Stimulated activated CD8-positive, alpha-beta memory T cell treated with anti-CD3 and anti-CD28 coated beads, Interleukin-2, amount 100 ng/mL, for 48 hours (primary cell): ENCODE measurements around the gene MBNL1.

ENCODE experiments used
- DNase-seq, 2 donors: peaks; one replicate each; pipeline ENCODE4 v3.0.0-alpha.2; 2020; ENCODE audit warnings: low read depth in 2 of 2

MBNL1 gene

DNA sequence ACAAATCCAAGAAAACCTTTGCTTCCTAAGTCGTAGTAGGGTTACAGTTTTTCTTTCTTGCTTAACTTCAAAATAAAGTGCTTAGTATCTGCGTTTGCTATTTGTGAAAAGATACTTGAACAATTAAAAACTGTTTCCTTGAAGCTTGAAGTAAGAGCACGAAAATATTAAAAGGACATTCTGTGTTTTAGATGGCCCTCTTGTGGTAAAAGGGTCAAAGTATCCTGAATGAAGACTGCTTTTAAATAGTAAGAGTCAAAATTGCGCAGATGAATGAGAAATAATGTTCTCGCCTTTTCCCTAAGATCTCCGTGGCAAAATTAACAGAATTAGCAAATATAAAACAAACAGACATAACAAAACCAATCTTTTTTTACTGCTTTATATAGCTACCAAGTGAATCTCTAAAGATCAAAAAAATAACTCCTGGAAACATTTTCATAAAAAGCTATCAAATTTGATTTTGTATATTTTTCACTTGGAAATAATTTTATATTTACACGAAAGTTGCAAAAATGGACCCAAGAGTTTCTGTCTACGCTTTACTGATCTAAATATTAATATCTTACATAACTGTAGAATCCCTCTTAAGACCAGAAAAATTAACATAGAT lies 175.4 kb downstream of the MBNL1 start:
- DNase-seq = no peak

DNA sequence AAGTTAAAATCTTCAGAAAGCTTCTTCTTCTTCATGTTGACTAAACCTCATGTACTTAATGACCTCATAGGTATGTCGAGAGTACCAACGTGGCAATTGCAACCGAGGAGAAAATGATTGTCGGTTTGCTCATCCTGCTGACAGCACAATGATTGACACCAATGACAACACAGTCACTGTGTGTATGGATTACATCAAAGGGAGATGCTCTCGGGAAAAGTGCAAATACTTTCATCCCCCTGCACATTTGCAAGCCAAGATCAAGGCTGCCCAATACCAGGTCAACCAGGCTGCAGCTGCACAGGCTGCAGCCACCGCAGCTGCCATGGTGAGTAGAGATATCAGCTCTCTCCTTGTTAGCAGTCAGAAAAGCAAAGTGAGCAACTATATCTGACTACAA lies 176.5 kb downstream of the MBNL1 start:
- DNase-seq = no peak

DNA sequence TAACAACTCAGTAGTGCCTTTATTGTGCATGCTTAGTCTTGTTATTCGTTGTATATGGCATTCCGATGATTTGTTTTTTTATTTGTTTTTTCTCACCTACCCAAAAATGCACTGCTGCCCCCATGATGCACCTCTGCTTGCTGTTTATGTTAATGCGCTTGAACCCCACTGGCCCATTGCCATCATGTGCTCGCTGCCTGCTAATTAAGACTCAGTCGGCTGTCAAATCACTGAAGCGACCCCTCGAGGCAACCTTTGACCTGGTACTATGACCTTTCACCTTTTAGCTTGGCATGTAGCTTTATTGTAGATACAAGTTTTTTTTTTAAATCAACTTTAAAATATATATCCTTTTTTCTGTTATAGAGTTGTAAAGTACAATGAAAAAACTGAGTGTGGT lies 177.8 kb downstream of the MBNL1 start:
- no peak for DNase-seq

DNA sequence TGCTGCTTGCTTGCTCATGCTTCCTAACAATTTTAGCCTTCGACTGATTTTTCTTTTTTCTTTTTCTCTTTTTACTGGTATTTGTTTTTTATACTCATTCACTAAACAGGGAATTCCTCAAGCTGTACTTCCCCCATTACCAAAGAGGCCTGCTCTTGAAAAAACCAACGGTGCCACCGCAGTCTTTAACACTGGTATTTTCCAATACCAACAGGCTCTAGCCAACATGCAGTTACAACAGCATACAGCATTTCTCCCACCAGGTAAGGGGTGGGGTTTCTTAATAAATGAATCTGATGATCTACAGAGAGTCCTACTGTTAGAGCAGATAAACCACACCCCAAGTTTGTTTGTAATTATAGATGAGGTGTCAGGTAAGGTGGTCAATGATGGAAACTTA lies 178.8 kb downstream of the MBNL1 start:
- no peak for DNase-seq

DNA sequence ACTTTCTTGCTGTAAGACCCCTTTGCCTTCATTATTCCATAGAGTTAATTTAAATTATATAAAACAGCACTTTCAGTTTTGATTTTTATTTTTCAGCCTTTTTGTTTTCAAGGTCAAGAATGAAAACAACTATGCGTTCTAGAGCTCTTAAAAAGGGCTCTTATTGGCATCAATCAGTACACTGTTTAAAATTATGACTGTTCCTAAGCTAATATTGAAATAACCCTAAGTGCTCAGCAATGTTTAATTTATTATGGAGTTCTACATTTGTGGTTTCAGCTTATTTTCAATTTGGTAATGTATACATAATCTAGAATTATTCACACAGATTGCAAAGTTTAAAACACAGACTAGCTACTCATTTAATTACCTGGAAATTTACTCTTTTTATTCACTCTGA lies 179.4 kb downstream of the MBNL1 start:
- no peak for DNase-seq

DNA sequence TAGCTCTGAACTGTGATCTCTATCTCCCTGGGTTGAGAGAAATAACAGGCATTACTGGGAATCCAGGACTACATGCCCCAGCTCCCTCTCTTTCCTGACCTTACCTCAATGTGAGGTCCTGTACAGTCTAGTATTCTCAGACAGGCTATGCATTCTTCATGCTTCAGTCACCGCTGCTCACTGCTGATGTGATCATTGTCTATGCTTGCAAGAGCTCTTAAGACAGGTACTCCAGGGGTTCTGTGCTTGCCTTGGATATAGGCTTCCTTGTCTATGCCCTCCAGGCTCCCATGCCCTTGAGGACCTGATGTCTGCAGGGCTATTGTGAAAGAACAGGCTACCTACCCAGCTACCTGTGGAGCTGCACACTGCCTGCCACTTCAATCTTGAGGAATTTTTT lies 183.6 kb downstream of the MBNL1 start:
- DNase-seq = no peak

DNA sequence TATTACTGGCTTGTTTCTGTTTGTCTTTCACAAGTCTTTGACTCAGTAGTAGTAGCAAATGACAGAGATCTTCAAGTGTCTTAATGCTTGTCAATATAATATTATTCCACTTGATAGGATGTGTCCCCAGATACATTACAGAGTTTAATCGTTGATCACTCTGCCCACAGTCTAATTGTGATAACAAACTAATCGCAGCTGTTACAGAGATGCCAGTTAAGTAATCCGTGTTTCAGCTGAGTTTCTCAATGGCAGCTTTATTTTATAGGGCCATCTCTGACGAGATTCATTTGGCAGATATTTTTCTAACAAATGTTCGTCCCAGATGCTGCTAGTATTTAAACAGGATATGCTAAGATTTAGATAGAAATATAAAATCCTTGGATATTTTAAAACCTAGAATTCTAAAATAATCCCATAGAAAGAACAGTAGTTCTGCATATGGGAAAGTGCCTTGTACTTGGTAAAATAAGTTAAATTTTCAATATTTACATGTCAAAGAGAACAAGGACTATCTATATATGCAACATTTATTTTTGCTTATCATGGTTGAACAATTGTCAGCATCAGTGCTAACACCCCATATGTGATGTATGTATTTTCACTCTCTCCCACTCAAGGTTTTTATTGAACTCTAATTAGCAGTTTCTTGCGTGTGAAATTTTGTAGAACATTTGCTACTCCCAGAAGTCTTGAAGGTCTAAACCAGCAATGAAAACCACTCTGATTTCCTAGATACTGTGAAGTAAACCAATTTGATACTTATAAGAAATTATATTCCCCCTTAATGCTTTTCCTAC lies 185.5 kb downstream of the MBNL1 start:
- no peak for DNase-seq

DNA sequence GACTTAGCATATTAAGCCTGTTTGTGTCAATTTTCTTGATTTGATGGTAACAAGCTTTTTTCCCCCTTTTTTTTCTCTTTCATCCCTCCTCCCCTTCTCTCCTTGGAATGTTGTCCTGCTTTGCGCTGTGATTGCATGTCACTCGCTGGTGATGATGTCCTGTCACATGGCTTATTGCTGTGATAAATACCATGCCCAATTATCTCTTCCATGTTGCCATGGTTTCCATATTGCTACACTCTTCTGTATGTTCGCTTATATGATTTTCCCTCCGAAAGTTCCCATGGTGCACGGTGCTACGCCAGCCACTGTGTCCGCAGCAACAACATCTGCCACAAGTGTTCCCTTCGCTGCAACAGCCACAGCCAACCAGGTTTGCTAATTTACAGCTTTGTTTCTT lies 187.3 kb downstream of the MBNL1 start:
- no peak for DNase-seq

DNA sequence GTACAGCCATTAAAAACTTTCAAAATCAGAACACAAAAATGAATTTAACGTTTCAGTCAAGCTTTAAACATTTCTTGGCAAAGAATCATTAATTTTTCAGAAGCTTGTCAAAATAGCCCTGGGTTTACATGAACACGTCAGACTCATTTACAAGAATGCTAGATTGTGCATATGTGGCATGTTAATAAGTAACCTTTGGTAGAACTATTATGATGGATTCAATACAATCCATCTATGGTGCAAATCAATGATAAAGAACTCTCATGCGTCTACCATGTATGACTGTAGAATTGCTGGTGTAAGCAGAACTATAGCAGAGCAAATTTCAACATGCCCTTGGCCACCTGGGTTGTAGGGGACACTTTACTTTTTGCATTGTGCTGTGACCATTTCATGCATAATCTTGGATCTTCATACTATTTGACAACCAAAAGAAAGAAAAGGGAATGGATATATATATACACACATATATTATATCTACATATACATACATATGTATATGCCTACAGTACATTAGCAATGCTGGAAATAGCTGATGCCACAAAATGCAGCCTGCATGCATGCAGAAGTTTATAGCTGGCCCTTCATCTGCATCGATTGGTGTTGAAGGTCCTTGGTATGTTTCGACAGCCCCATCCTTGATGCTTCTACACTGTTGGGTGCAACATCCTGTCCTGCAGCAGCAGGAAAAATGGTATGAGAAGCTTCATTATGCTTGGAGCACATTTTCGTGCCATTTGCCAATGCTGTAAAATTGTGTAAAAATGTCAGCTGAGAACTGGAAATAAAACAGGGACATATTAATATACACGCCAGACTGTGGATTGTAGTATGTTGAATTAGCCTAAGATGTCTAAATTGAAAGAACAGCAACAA lies 189.0 kb downstream of the MBNL1 start:
- DNase-seq = no peak

DNA sequence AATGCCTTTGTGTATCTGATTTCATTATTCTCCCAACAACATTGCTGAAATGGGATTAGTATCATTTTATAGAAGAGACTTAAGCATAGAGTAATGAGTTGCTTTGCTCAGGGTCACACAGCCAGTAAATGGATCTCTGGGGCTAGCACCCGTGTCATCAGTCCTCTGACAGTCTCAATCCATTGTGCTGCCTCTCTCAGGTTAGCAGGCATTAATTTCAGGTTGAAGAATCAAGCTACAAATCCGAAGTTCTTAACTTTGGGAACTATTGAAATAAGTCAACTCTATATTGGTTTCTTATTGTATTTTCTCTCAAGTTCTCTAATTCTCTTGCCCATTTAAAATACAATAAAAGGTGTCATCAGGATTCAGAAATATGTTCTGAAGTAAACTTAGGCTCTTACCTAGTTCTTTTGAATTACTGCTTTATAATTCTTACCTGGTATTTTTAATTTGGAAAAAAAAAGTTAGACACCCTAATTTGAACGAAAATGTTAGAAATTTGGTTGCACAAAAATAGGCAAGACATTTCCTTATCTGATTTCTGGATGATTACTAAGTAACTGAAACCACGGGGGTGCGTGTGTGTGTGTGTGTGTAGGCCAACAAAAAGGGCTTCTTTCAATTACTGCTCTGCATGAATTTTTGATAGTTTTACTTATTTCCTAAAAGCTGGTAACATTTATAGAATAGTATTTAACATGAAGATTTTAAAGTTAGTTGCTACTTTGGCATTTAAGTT lies 189.8 kb downstream of the MBNL1 start:
- DNase-seq = peak in 1 of 2 donors; percentile 21

DNA sequence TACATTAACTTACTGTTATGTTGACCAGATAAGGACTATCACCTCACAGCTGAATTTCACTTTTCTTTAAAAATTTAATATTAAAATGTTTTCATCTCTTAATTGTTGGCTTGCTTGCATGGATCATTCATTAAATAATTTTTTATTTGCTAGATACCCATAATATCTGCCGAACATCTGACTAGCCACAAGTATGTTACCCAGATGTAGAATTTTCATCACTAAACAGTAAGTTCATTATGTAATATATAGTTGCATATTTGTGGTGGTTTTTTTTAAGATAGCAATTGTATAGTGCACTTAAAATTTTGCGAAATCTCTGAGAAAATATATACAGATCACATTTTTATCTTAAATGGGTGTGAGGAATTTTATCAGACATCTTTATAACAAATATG lies 190.4 kb downstream of the MBNL1 start:
- no peak for DNase-seq

DNA sequence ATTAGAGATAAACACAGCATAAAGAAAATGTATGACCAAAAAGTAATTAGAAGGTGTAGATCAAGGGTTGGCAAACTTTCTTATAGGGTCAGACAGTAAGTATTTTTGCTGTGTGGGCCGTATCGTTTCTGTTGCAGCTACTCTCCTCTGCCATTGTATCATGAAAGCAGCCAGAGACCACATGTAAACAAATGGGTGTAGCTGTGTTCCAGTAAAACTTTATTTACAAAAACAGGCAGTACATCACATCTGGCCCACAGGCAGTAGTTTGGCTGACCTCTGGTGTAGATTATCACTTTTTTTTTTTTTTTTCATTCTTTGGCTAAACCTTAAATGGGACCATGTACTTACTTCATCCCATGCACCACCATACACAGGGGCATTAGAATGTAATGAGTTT lies 190.8 kb downstream of the MBNL1 start:
- DNase-seq = no peak

DNA sequence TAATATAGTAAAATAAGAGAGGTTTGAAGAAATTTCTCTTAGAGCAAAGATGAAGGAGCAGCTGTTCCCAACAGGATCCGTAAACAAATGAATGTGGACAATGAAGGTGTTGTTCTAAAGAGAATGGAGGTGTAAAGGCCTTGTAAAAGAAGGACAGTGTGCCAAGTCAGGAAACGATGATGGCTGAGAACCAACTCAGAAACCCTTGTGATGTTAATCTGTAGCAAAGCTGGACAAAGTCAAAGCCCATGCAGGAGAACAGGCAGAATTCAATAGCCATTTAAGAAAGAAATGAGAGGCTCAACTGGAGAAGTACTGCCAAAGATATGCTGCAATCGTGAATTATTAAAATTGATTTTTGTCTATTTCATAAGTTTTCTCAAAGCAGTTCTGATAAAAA lies 192.2 kb downstream of the MBNL1 start:
- DNase-seq = no peak

DNA sequence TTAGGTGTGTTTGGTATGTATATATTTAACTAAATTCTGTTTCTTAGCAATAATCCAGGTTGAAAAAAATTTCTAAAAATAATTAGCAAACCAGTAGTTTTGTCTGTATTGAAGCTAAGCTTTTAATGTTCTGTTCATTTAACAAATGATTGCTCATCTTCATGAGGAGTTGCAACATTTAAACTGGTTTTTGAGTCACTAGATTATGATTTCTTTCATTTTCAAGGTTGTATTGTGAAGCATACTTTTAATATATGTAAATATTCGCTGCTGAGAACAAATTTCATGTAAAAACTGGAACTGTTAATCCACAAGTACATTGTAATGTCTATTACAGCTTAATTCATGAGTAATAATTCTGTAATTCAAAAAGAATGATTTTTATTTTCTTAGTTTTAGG lies 192.7 kb downstream of the MBNL1 start:
- no peak for DNase-seq

DNA sequence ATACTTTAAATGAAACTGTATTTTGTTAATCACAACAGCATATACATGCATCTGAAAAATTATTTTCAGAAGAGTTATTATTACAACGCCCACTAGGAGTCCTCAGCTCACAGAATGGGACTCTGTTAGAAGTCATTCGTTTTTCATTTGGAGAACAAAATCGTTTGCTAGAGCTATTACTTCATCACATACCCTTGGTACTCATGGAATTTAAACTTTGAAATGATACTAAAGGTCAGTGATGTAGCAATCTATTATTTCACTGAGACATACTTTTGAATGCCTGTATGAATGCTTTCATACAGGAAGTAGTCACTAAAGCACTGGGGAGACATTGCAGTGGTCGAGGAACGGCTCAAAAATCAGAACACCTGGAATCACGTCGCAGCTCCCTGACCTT lies 198.1 kb downstream of the MBNL1 start:
- DNase-seq = no peak

DNA sequence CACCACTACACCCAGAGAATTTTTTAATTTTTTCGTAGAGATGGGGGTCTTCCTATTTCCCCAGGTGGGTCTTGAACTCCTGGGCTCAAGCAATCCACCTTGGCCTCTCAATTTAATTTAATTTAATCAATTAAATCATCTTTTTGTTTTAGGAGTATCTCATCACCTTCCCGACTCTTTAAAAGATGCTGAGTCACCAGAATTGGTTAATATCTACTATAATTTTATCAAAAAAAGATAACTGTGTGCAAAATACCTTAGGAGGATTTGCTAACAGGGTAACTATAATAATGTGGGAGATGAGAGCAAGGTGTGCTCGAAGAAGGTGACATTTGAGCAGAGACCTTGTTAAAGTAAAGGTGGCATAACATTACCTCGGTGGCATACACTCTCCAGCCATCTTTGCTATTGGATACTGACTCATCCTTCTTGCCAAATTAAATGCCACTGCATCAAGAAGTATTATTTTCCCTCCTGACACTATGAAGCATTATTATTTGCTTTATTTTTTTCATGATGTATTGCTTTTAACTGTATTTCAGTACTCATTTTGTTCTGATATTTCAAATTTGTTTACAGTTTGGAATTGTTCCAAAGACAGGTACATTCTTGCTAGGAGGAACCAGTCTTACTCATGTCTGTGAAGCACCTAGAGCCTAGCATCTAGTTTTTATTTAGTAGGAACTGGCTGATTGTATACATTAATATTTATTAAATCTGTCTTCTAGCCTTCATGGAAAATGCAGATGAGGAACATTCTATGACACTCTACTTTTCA lies 200.7 kb downstream of the MBNL1 start:
- DNase-seq = no peak

DNA sequence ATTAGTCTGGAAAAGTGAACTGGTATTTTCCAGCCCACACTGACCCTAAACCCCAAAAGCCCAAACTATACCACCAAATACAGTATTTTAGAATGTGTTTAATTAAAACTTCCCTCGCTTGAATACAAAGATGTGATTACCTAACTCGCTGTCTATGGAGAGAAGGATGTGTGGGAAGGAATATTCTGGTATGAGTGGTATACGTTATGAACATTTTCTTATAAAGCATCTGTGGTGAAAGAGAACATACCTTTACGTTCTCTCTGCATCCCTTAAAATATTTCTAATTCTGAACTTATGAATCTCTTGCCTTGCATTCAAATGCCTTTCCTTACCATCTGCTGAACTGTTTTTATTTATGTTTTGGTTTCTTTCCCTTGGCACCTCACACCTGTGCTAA lies 201.4 kb downstream of the MBNL1 start:
- no peak for DNase-seq

DNA sequence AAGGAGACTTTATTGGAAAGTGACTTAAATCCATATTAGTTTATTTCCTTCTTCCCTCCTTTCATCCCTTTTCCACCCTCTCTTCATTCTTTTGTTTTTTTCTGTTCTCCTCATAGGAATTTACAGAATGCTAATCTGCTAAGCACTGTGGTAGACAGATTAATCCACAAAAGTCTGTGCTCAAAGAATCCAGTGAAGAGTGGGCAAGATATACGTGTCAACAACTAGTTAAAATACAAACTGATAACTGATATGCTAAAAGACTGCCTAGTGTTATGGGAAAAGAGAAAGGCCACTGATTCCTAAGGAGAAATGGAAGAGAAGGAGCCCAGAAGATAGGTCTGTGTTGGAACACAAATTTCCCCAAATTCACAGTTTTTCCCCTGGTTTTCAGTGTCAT lies 202.2 kb downstream of the MBNL1 start:
- no peak for DNase-seq

DNA sequence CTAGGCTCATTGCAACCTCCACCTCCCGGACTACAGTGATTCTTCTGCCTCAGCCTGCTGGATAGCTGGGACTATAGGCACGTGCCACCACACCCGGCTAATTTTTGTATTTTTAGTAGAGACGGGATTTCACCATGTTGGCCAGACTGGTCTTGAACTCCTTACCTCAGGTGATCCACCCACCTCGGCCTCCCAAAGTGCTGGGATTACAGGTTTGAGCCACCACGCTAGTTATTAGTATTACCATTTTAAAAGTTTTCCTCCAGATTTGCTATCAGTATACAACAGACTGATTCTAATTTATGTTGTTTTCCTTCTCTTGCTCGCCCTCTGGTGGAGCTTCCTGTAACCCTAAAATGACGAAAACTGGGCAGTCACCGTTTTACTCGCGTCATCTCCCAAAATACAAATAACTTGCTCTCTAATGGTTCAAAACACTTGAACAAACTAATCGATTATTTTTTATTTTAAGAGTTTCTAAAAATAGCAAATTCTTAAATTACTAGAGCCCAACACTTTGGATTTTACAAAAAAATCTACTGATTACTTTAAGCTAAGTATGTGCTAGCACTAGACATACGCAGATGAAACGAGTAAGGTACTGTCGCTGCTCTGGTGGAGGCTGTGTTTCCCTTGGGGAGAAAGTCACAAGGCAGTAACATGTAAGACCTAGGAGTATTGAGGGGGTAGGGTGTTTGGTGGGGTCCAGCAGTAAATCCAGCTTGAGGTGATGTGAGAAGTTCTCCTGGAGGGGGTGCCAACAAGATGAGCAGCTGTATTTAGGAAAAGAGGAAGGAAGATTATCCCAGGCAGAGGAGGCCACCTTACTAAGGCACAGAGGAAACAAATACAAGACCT lies 203.3 kb downstream of the MBNL1 start:
- peak; percentile 21 to 42 for DNase-seq

DNA sequence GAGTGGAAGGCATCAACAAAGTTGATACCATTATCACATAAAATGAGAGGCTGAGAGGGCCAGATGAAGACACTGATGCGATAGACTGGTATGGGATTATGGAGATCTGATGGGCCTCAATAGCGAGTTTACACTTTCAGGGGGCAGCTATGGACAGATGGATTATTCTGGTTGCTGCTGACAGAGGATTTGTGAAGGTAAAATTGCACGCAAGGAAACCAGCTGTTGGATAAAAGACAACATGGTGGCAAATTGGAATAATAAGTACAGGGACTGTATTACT lies 203.9 kb downstream of the MBNL1 start:
- no peak for DNase-seq

DNA sequence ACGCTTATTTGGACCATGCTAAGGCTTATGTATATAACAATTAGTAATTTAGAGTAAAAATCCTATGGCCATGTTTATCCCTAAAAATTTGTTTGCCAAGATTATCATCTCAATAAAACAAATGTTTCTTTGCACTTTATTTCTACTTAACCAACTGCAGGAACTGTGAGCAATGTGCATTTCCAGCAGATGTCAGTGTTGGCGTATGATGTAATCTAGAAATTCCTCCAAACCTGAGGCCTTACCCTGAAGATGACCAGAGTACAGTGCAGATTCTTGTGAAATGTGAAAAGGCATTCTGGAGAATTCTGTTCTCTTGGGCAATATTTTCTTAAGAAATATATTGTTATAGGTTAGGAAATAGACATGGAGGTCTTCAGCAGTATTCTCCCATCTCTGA lies 205.9 kb downstream of the MBNL1 start:
- DNase-seq = no peak
